OCI-LY3 (cell line): Measurements from ENCODE around the gene TUFT1.

Experiments used
- H2AFZ ChIP-seq: fragments of 200-600, 300-600 bp; shearing (Covaris generic); 2 replicates; pipeline ENCODE4 v1.6.0; 2014; ENCODE audit warnings: antibody characterized with exemption, low read depth, low read length
- H3K27ac ChIP-seq: fragments of 200-600, 300-600 bp; sonication (generic); 2 replicates; pipeline ENCODE4 v1.5.1; 2014; ENCODE audit warnings: mild to moderate bottlenecking, low read length, moderate library complexity, mixed read lengths
- H3K27me3 ChIP-seq: fragments of 200-600, 300-600 bp; sonication (generic); 2 replicates; pipeline ENCODE4 v1.6.1; 2014; ENCODE audit warnings: low read depth, low read length, mixed read lengths
- H3K36me3 ChIP-seq: fragments of 200-600, 300-600 bp; sonication (generic); replicated peaks from 2 replicates; pipeline ENCODE3; 2014; ENCODE audit warnings: low read depth, low read length, mixed read lengths
- H3K4me1 ChIP-seq: fragments of 300-600, 200-600 bp; sonication (generic); 2 replicates; pipeline ENCODE4 v1.6.1; 2014; ENCODE audit warnings: low read length, mixed read lengths
- H3K4me2 ChIP-seq: fragments of 200-600, 300-600 bp; sonication (generic); 2 replicates; pipeline ENCODE4 v1.6.1; 2014; ENCODE audit warnings: low read length, mixed read lengths
- H3K4me3 ChIP-seq: fragments of 300-600, 200-600 bp; sonication (generic); 2 replicates; pipeline ENCODE4 v1.5.1; 2014; ENCODE audit warnings: antibody characterized with exemption, mild to moderate bottlenecking, low read length, moderate library complexity
- H3K79me2 ChIP-seq: fragments of 300-600, 200-600 bp; shearing (Covaris generic); 2 replicates; pipeline ENCODE4 v1.6.1; 2014; ENCODE audit warnings: mild to moderate bottlenecking, low read length, mixed read lengths
- H3K9ac ChIP-seq: fragments of 300-600, 200-600 bp; shearing (Covaris generic); 2 replicates; pipeline ENCODE4 v1.6.0; 2014; ENCODE audit warnings: mild to moderate bottlenecking, low read length, moderate library complexity
- H3K9me3 ChIP-seq: fragments of 200-600, 300-600 bp; shearing (Covaris generic); 2 replicates; pipeline ENCODE4 v1.6.1; 2014; ENCODE audit warnings: low read length, mixed read lengths; ENCODE audit not compliant: insufficient read depth
- H4K20me1 ChIP-seq: fragments of 200-600, 300-600 bp; sonication (generic); 2 replicates; pipeline ENCODE4 v1.6.1; 2016; ENCODE audit warnings: low read length, mixed read lengths; ENCODE audit not compliant: insufficient read depth
- CTCF ChIP-seq: fragments of 200-600, 300-600 bp; sonication (generic); IDR thresholded peaks from 2 replicates; pipeline ENCODE4 v1.5.1; 2014; ENCODE audit warnings: antibody characterized with exemption, low read length, low read depth
- EZH2phosphoT487 ChIP-seq: fragments of 200-600 bp; shearing (Covaris generic); IDR thresholded peaks from 2 replicates; pipeline ENCODE4 v1.6.1; 2018; ENCODE audit warnings: antibody characterized with exemption, mixed run types, low read depth

TUFT1 gene

GRCh38 chr1:151565502-151566189 lies 25.5 kb downstream of the TUFT1 start:
- Histone ChIP-seq H3K27ac (no peak overlapping the region), H3K27me3 (peaks cover 17% of the 10 kb centered on the region), H3K4me1 (no peaks in the 10 kb centered on the region), H3K36me3 (no peaks in the 10 kb centered on the region), H3K9me3 (no peaks in the 10 kb centered on the region), H3K79me2 (no peaks in the 10 kb centered on the region), H3K4me2 (no peak overlapping the region), H3K9ac (no peak overlapping the region), H2AFZ (no peak overlapping the region), H3K4me3 (no peak overlapping the region), H4K20me1 (no peaks in the 10 kb centered on the region)
- no peak for TF ChIP-seq CTCF
- TF ChIP-seq EZH2phosphoT487, result no peak

GRCh38 chr1:151568626-151569088 lies 28.5 kb downstream of the TUFT1 start:
- no peak overlapping the region for H3K4me3 ChIP-seq
- no peak overlapping the region for H3K4me2 ChIP-seq
- H3K27me3 ChIP-seq, result peaks cover 11% of the 10 kb centered on the region
- H3K36me3 ChIP-seq, result no peaks in the 10 kb centered on the region
- no peaks in the 10 kb centered on the region for H4K20me1 ChIP-seq
- H3K9ac ChIP-seq, result no peak overlapping the region
- TF ChIP-seq CTCF (no peak), EZH2phosphoT487 (no peak)
- no peak overlapping the region for H2AFZ ChIP-seq
- H3K27ac ChIP-seq, result no peak overlapping the region
- H3K79me2 ChIP-seq, result no peaks in the 10 kb centered on the region
- no peaks in the 10 kb centered on the region for H3K9me3 ChIP-seq
- H3K4me1 ChIP-seq, result no peaks in the 10 kb centered on the region

GRCh38 chr1:151570819-151571218 lies 30.7 kb downstream of the TUFT1 start:
- H3K4me1 ChIP-seq, result peaks cover 10% of the 10 kb centered on the region
- no peak overlapping the region for H3K9ac ChIP-seq
- H3K36me3 ChIP-seq, result no peaks in the 10 kb centered on the region
- TF ChIP-seq EZH2phosphoT487 (no peak), CTCF (no peak)
- no peaks in the 10 kb centered on the region for H4K20me1 ChIP-seq
- H3K79me2 ChIP-seq, result no peaks in the 10 kb centered on the region
- no peak overlapping the region for H3K4me3 ChIP-seq
- H3K27me3 ChIP-seq, result peaks cover 4% of the 10 kb centered on the region
- no peaks in the 10 kb centered on the region for H3K9me3 ChIP-seq
- no peak overlapping the region for H3K4me2 ChIP-seq
- H3K27ac ChIP-seq, result no peak overlapping the region
- H2AFZ ChIP-seq, result no peak overlapping the region

GRCh38 chr1:151574575-151575529 lies 34.7 kb downstream of the TUFT1 start:
- Histone ChIP-seq H3K27me3 (peaks cover 18% of the 10 kb centered on the region), H3K4me2 (peak overlapping the region; percentile 21; the same call in 1 of the 2 replicates), H3K36me3 (no peaks in the 10 kb centered on the region), H3K79me2 (no peaks in the 10 kb centered on the region), H3K4me3 (no peak overlapping the region), H2AFZ (peak overlapping the region; percentile 71; the same call in 1 of the 2 replicates), H3K27ac (no peak overlapping the region), H3K4me1 (peaks cover 10% of the 10 kb centered on the region), H3K9ac (no peak overlapping the region), H4K20me1 (no peaks in the 10 kb centered on the region), H3K9me3 (no peaks in the 10 kb centered on the region)
- no peak for TF ChIP-seq CTCF
